ENCODE results near the gene GRID1.

GRCh38 chr10:86361156-86362128 lies 5.2 kb downstream of the GRID1 start:
- no peak for TF ChIP-seq POLR2A (IDR thresholded peaks at IDR 0.05)
- no peak for TF ChIP-seq CTCF (IDR thresholded peaks at IDR 0.05)
- no peak for TF ChIP-seq POLR2AphosphoS5 (IDR thresholded peaks at IDR 0.05)
- TF ChIP-seq EP300 (IDR thresholded peaks at IDR 0.05) = no peak
